Measurements from ENCODE around the gene RTEL1. TPM values are rescaled to one million over a fixed set of nuclear protein-coding genes. Genes with fewer than 3 reads are reported as not detected.
A peak's percentile ranks its signal among the peaks of the same experiment; 100 is the strongest.

RTEL1 gene
- polyA plus RNA-seq, 4 donors, result 16.3 to 21.0 (median 18.3) TPM

GRCh38 chr20:63698739-63699465, 40.8 kb downstream of the RTEL1 start:
- no peak for DNase-seq (ENCODE audit: low read depth in 4 of 4, low spot score in 3 of 4)

GRCh38 chr20:63699466-63700198, 41.5 kb downstream of the RTEL1 start:
- DNase-seq (ENCODE audit: low read depth in 4 of 4, low spot score in 3 of 4), result no peak

GRCh38 chr20:63700199-63701050, 42.3 kb downstream of the RTEL1 start:
- DNase-seq (ENCODE audit: low read depth in 4 of 4, low spot score in 3 of 4), result no peak

- no peak for DNase-seq (ENCODE audit: low read depth in 4 of 4, low spot score in 3 of 4)
Observed at GRCh38 chr20:63701051-63701328, 42.9 kb downstream of the RTEL1 start.

- DNase-seq (ENCODE audit: low read depth in 4 of 4, low spot score in 3 of 4), result no peak
Observed at GRCh38 chr20:63701329-63702035, 43.4 kb downstream of the RTEL1 start.

GRCh38 chr20:63702036-63702665, 44.0 kb downstream of the RTEL1 start:
- no peak for DNase-seq (ENCODE audit: low read depth in 4 of 4, low spot score in 3 of 4)

- no peak for DNase-seq (ENCODE audit: low read depth in 4 of 4, low spot score in 3 of 4)
Observed at GRCh38 chr20:63702751-63703470, 44.8 kb downstream of the RTEL1 start.

- no peak for DNase-seq (ENCODE audit: low read depth in 4 of 4, low spot score in 3 of 4)
Observed at GRCh38 chr20:63703471-63703975, 45.4 kb downstream of the RTEL1 start.

- no peak for DNase-seq (ENCODE audit: low read depth in 4 of 4, low spot score in 3 of 4)
Observed at GRCh38 chr20:63703976-63704748, 46.0 kb downstream of the RTEL1 start.

- no peak for DNase-seq (ENCODE audit: low read depth in 4 of 4, low spot score in 3 of 4)
Observed at GRCh38 chr20:63704749-63705117, 46.6 kb downstream of the RTEL1 start.

- DNase-seq (ENCODE audit: low read depth in 4 of 4, low spot score in 3 of 4), result no peak
Observed at GRCh38 chr20:63705232-63706026, 47.3 kb downstream of the RTEL1 start.

GRCh38 chr20:63706027-63706695, 48.0 kb downstream of the RTEL1 start:
- DNase-seq (ENCODE audit: low read depth in 4 of 4, low spot score in 3 of 4), result no peak

- DNase-seq (ENCODE audit: low read depth in 4 of 4, low spot score in 3 of 4), result no peak
Observed at GRCh38 chr20:63706852-63707557, 48.9 kb downstream of the RTEL1 start.

- peak; percentile 51 to 73 (median 70) for DNase-seq (ENCODE audit: low read depth in 4 of 4, low spot score in 3 of 4)
Observed at GRCh38 chr20:63707558-63708300, 49.6 kb downstream of the RTEL1 start, which contains the start of the genes ARFRP1 and ZGPAT. ARFRP1 (minus strand) TSS chr20:63707976; CDS start chr20:63707091, 885 bp downstream. ZGPAT (plus strand) TSS chr20:63708039; CDS start chr20:63708581, 542 bp downstream.

- no peak for DNase-seq (ENCODE audit: low read depth in 4 of 4, low spot score in 3 of 4)
Observed at GRCh38 chr20:63708301-63709148, 50.4 kb downstream of the RTEL1 start.

Data from left renal pelvis (tissue), 4 donors.